Brain microvascular endothelial cell (primary cell): ENCODE results near the gene QSOX1.

Experiments used
- DNase-seq: peaks from one replicate; pipeline ENCODE4 v3.0.0-alpha.2; 2020
- H3K27ac ChIP-seq: fragments of 250-450 bp; sonication (Bioruptor Pico); 2 replicates; pipeline ENCODE4 v1.5.1; 2020; ENCODE audit warnings: mild to moderate bottlenecking, moderate library complexity
- H3K27me3 ChIP-seq: fragments of 250-450 bp; sonication (Bioruptor Pico); replicated peaks from 2 replicates; pipeline ENCODE4 v1.5.1; 2020; ENCODE audit warnings: mild to moderate bottlenecking
- H3K36me3 ChIP-seq: fragments of 250-450 bp; sonication (Bioruptor Pico); replicated peaks from 2 replicates; pipeline ENCODE4 v1.5.1; 2020; ENCODE audit warnings: mild to moderate bottlenecking
- H3K4me3 ChIP-seq: 2 replicates; pipeline ENCODE4 v1.5.1; 2011; ENCODE audit warnings: low read depth, mild to moderate bottlenecking, control low read depth, low read length, moderate library complexity
- CTCF ChIP-seq: IDR thresholded peaks from 2 replicates; pipeline ENCODE4 v1.5.1; 2011; ENCODE audit warnings: low read depth, mild to moderate bottlenecking, moderate library complexity, low read length, control low read depth, inconsistent platforms; ENCODE audit errors: missing control alignments
- in situ Hi-C: cut with HindIII; loops from 2 replicates; pipeline ENCODE4 v1.10.0; 2017; ENCODE audit warnings: low sequenced_read_pairs, low pct_ligation_motif_present

Gene QSOX1

GRCh38 chr1:180204231-180204630 lies 49.6 kb downstream of the QSOX1 start:
- no peak for DNase-seq
- Histone ChIP-seq H3K27ac (no peak overlapping the region), H3K27me3 (no peaks in the 10 kb centered on the region), H3K36me3 (peaks cover 2% of the 10 kb centered on the region), H3K4me3 (no peak overlapping the region)
- in situ Hi-C loops: no loop called here
- TF ChIP-seq CTCF: no peak

DNA sequence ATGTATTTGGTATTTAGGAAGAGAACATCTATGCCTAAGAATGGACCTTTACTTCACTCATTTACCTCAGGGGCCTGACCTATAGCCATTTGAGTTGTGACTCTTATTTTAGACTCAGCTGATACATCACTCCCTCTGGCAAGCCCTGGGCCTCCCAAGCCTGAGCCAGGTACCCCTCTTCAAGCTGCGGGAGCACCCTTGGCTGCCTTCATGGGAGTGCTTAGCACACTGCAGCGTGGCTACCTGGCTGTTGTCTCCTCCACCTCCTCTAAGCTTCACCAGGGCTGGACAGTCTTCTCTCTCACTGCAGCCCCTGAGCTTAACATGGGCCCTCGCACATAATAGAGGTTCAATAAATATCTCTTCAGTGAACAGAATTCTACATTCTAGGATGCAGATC lies 51.9 kb downstream of the QSOX1 start:
- Histone ChIP-seq H3K4me3 (no peak overlapping the region), H3K27ac (no peak overlapping the region), H3K27me3 (no peaks in the 10 kb centered on the region), H3K36me3 (no peaks in the 10 kb centered on the region)
- no peak for TF ChIP-seq CTCF
- in situ Hi-C loops: no loop called here
- DNase-seq: no peak

- no peak for DNase-seq
- TF ChIP-seq CTCF: no peak
- Histone ChIP-seq H3K36me3 (no peaks in the 10 kb centered on the region), H3K27ac (no peak overlapping the region), H3K27me3 (no peaks in the 10 kb centered on the region), H3K4me3 (no peak overlapping the region)
- in situ Hi-C loops: no loop called here
Observed at GRCh38 chr1:180208264-180208663, 53.6 kb downstream of the QSOX1 start.

GRCh38 chr1:180210008-180210620 lies 55.4 kb downstream of the QSOX1 start:
- H3K4me3 ChIP-seq: no peak overlapping the region
- H3K27me3 ChIP-seq: no peaks in the 10 kb centered on the region
- in situ Hi-C loops: no loop called here
- no peaks in the 10 kb centered on the region for H3K36me3 ChIP-seq
- no peak for DNase-seq
- no peak for TF ChIP-seq CTCF
- H3K27ac ChIP-seq: no peak overlapping the region

- no peak for DNase-seq
- H3K27ac ChIP-seq: no peak overlapping the region
- H3K36me3 ChIP-seq: no peaks in the 10 kb centered on the region
- H3K4me3 ChIP-seq: no peak overlapping the region
- no peaks in the 10 kb centered on the region for H3K27me3 ChIP-seq
- TF ChIP-seq CTCF: no peak
- in situ Hi-C loops: no loop called here
Observed at GRCh38 chr1:180211156-180211859, 56.6 kb downstream of the QSOX1 start.

- in situ Hi-C loops: no loop called here
- no peaks in the 10 kb centered on the region for H3K27me3 ChIP-seq
- no peak for DNase-seq
- H3K36me3 ChIP-seq: no peaks in the 10 kb centered on the region
- no peak for TF ChIP-seq CTCF
- no peak overlapping the region for H3K4me3 ChIP-seq
- H3K27ac ChIP-seq: no peak overlapping the region
Observed at GRCh38 chr1:180211860-180212229, 57.2 kb downstream of the QSOX1 start.
